Stimulated activated CD4-positive, alpha-beta T cell treated with anti-CD3 and anti-CD28 coated beads, Interleukin-4, amount 100 ng/mL, for 4 hours (primary cell): ENCODE measurements around the gene B4GAT1.
"Not testable (repeated sequence)": the region's sequence is repeated elsewhere in the genome, so short reads cannot be mapped to it uniquely, and the experiment has no call there.

Experiments
- DNase-seq, 2 experiments: peaks; one replicate each; pipeline ENCODE4 v3.0.0-alpha.2; 2020

The B4GAT1 gene

GRCh38 chr11:66362481-66363147, 15.2 kb upstream of the B4GAT1 start:
- no peak for DNase-seq

- DNase-seq = no peak
These were observed 14.1 kb upstream of the B4GAT1 start for GRCh38 chr11:66361502-66361941.

- no peak for DNase-seq
These were observed 13.1 kb upstream of the B4GAT1 start for GRCh38 chr11:66360406-66361073.

- no peak for DNase-seq
These were observed 12.2 kb upstream of the B4GAT1 start for GRCh38 chr11:66359662-66360087.

- DNase-seq = not testable (repeated sequence)
These were observed 3.3 kb upstream of the B4GAT1 start for GRCh38 chr11:66350560-66351235.

- DNase-seq = no peak
These were observed 1.6 kb upstream of the B4GAT1 start for GRCh38 chr11:66349084-66349386.

- no peak for DNase-seq
These were observed 679 bp downstream of the B4GAT1 start for GRCh38 chr11:66346476-66347424.

- DNase-seq = no peak
These were observed 2.1 kb downstream of the B4GAT1 start for GRCh38 chr11:66345316-66345649.

- DNase-seq = peak; percentile 93 to 94
These were observed 2.7 kb downstream of the B4GAT1 start, which contains the start of gene BRMS1 for GRCh38 chr11:66344550-66345315. TSS of gene BRMS1 (minus strand) at chr11:66345104. CDS start at chr11:66342234, 2,870 bp downstream.

GRCh38 chr11:66343176-66343575, 4.3 kb downstream of the B4GAT1 start:
- no peak for DNase-seq

GRCh38 chr11:66341502-66342126, 5.8 kb downstream of the B4GAT1 start:
- DNase-seq = no peak

GRCh38 chr11:66340596-66341501, 6.6 kb downstream of the B4GAT1 start:
- no peak for DNase-seq

- DNase-seq = no peak
These were observed 7.5 kb downstream of the B4GAT1 start for GRCh38 chr11:66339686-66340483.

- no peak for DNase-seq
These were observed 8.2 kb downstream of the B4GAT1 start for GRCh38 chr11:66339162-66339675.

GRCh38 chr11:66338276-66339161, 8.9 kb downstream of the B4GAT1 start:
- no peak for DNase-seq

- DNase-seq = no peak
These were observed 10.1 kb downstream of the B4GAT1 start for GRCh38 chr11:66337103-66337899.
